Measurements from ENCODE around the gene PRKAG2. TPM values are rescaled to one million over a fixed set of nuclear protein-coding genes. Genes with fewer than 3 reads are reported as not detected.

Gene PRKAG2
- total RNA-seq, 1 donor from 2014 or later: 35.6 TPM

DNA sequence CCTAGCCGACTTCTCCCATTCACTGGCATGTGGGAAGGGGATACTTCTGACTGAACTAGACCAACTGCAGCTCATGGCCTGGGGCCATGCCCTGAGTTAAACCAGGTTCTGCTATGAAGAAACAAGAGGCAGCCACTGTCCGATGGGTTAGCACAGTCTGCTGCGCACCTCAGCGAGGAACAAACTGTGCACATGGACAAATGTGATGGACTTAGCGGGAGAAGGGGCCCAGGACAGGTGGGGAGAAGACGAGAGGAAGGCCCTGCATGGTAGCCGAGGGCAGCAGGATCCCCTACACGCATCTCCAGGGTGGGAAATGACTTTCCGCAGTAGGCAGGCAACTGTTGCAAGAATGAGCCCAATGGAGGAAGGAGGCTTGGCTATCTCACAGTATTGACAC is 115.0 kb downstream of the PRKAG2 start:
- intact Hi-C loops (cut with DNase I): no loop called here
- no peak for DNase-seq
- Histone ChIP-seq H3K9me3 (no peaks in the 10 kb centered on the region), H3K36me3 (no peaks in the 10 kb centered on the region), H3K4me3 (no peak overlapping the region), H3K4me1 (peaks cover 18% of the 10 kb centered on the region), H3K27me3 (no peaks in the 10 kb centered on the region), H3K27ac (no peak overlapping the region)
- ATAC-seq: no peak
- TF ChIP-seq, protein P1, sequence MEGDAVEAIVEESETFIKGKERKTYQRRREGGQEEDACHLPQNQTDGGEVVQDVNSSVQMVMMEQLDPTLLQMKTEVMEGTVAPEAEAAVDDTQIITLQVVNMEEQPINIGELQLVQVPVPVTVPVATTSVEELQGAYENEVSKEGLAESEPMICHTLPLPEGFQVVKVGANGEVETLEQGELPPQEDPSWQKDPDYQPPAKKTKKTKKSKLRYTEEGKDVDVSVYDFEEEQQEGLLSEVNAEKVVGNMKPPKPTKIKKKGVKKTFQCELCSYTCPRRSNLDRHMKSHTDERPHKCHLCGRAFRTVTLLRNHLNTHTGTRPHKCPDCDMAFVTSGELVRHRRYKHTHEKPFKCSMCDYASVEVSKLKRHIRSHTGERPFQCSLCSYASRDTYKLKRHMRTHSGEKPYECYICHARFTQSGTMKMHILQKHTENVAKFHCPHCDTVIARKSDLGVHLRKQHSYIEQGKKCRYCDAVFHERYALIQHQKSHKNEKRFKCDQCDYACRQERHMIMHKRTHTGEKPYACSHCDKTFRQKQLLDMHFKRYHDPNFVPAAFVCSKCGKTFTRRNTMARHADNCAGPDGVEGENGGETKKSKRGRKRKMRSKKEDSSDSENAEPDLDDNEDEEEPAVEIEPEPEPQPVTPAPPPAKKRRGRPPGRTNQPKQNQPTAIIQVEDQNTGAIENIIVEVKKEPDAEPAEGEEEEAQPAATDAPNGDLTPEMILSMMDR (IDR thresholded peaks at IDR 0.05): no peak

DNA sequence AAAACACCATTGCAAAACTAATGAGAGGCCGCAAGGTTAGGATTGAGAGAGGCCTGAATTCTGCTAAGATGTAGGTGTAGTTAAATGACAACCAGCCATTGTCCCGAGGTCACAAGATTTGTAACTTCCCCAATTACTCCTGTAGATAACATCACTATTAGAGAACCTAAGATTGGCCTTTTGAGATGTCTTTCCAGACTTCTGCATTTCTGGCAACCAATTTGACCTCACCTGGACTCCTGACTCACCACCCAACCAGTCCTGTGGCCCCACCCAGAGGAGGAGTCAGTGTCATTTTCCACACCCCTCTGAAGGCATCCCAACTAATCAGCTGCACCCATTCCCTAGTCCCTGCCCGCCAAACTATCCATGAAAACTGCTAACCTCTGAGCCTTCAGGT is 115.7 kb downstream of the PRKAG2 start:
- ATAC-seq (peak; percentile 20), DNase-seq (no peak)
- H3K36me3 ChIP-seq: no peaks in the 10 kb centered on the region
- TF ChIP-seq, protein P1 (IDR thresholded peaks at IDR 0.05): no peak
- H3K27ac ChIP-seq: no peak overlapping the region
- peaks cover 24% of the 10 kb centered on the region for H3K4me1 ChIP-seq
- no peak overlapping the region for H3K4me3 ChIP-seq
- no peaks in the 10 kb centered on the region for H3K9me3 ChIP-seq
- no peaks in the 10 kb centered on the region for H3K27me3 ChIP-seq
- intact Hi-C loops (cut with DNase I): no loop called here

DNA sequence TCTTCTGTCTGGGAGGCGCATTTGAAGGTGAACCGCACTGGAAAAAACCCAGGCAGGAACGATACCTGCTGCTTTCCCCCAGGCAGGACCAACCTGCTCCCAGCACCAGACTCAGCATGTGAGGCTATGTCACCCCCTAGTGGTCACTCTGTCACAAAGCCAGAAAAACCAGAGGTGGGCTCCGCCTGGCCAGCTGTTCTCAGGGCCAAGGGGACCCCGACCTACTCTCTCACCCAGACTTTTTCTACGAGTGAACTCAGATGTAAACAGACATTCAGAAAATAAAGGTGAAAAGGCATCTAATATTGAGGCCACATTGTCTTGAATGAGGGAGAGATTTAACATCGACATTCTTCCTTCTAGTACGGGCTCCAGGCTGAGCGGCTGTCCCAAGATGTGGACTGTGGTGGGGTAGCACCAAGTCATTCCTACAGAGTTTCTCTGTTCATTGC is 117.3 kb downstream of the PRKAG2 start:
- Histone ChIP-seq H3K9me3 (no peaks in the 10 kb centered on the region), H3K4me3 (no peak overlapping the region), H3K27ac (no peak overlapping the region), H3K36me3 (no peaks in the 10 kb centered on the region), H3K4me1 (peaks cover 39% of the 10 kb centered on the region), H3K27me3 (no peaks in the 10 kb centered on the region)
- intact Hi-C loops (cut with DNase I): loop anchor here (10.0 kb wide), 1 partner anchor 135 kb away; no protein-coding TSS in a partner anchor
- DNase-seq (no peak), ATAC-seq (peak; percentile 80)
- TF ChIP-seq, protein P1 (IDR thresholded peaks at IDR 0.05): peak; percentile 88

DNA sequence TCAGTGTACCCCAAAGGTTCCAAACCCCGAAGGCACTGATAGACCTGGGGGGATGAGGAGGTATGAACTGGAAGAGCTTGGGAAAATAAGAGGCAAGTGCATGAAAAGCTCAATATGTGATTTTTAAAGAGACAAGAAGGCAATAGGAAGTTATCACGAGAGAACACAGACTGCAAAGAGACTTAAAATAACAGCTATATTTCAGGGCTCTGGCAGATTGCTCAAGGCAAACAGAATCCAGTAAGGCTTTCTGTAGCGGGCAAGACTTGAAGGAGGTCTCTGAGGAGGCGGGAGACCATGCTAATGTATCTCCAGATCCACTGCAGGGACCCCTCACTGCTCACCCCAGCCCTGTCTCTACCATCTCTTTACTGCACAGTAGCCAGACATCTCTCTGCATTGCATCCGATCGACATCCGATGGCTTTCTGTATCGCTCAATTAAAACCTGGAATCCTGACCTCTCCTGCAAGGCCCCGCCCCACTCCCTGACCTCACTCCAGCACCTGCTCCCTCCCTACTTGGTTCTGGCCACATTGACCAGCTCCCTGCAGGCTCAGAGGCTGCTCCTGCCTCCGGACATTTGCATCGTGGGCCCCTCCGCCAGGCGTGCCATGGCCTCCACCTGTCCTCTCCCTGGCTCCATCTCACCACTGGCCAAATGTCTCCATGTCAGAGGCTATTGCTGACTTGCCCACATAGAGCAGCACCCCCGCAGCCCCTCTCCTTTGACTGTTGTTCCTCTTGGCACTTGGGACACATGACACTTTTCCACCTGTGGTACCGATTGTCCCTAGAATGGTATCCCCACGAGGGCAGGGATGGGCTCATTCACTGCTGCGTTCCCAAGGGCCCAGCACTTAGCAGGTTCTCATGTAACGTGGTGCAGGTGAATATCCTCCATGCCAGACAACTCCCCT is 118.0 kb downstream of the PRKAG2 start:
- H3K4me3 ChIP-seq: no peak overlapping the region
- no peaks in the 10 kb centered on the region for H3K27me3 ChIP-seq
- intact Hi-C loops (cut with DNase I): loop anchor here (10.0 kb wide), 1 partner anchor 134 kb away; no protein-coding TSS in a partner anchor
- H3K36me3 ChIP-seq: no peaks in the 10 kb centered on the region
- TF ChIP-seq, protein P1 (IDR thresholded peaks at IDR 0.05): no peak
- peaks cover 44% of the 10 kb centered on the region for H3K4me1 ChIP-seq
- H3K9me3 ChIP-seq: no peaks in the 10 kb centered on the region
- no peak for DNase-seq
- H3K27ac ChIP-seq: no peak overlapping the region
- ATAC-seq: no peak

DNA sequence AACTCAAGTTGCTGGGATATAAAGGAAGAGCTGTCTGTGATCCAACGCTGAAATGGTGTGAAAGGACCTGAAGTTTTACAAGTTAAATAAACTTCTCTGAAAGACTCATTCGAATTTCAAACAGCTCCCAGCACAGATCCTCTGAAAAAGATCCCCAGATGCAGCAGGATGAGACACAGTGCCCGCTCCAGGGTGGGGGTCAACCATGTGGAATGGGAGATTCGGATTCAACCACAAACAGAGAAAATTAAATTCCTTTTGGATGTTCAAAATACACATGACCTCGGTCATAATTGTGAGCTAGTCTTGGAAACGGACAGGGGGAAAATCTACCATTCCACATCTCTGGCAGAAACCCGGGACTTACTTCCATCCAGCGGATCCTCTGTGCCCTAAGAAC is 119.6 kb downstream of the PRKAG2 start:
- peaks cover 44% of the 10 kb centered on the region for H3K4me1 ChIP-seq
- H3K36me3 ChIP-seq: no peaks in the 10 kb centered on the region
- H3K27ac ChIP-seq: no peak overlapping the region
- no peak for DNase-seq
- TF ChIP-seq, protein P1 (IDR thresholded peaks at IDR 0.05): no peak
- no peaks in the 10 kb centered on the region for H3K27me3 ChIP-seq
- intact Hi-C loops (cut with DNase I): loop anchor here (10.0 kb wide), 1 partner anchor 132 kb away; no protein-coding TSS in a partner anchor
- no peaks in the 10 kb centered on the region for H3K9me3 ChIP-seq
- no peak for ATAC-seq
- H3K4me3 ChIP-seq: no peak overlapping the region

Data from upper lobe of right lung (tissue), 1 donor.